Stomach (tissue), 9 donors: ENCODE data around the gene SKP1. TPM values are rescaled to one million over a fixed set of nuclear protein-coding genes. Genes with fewer than 3 reads are reported as not detected.

Experiments used
- DNase-seq, 2 donors: peaks; one replicate each; pipeline versions ENCODE4 v3.0.0 to v3.0.0-alpha.2; 2013 to 2019
- H3K27ac ChIP-seq, 5 donors: fragments of 200-600 bp in 4 of 5; sonication (generic) in 4 of 5; one replicate each; pipeline ENCODE4 v1.5.1; 2013 to 2019; ENCODE audit warnings: mild to moderate bottlenecking in 1 of 5, moderate library complexity in 1 of 5
- H3K27me3 ChIP-seq, 3 donors: fragments of 200-600 bp; sonication (generic); one replicate each; pipeline ENCODE4 v1.5.1; 2017 to 2019; ENCODE audit warnings: mixed run types in 1 of 3
- H3K36me3 ChIP-seq, 4 donors: fragments of 200-600 bp; sonication (generic); 1 replicate in 3 of 4; 2 replicates in 1 of 4; pipeline ENCODE4 v1.5.1; 2016 to 2019
- H3K4me1 ChIP-seq, 4 donors: fragments of 200-600 bp; sonication (generic); one replicate each; pipeline ENCODE4 v1.5.1; 2016 to 2019
- H3K4me3 ChIP-seq, 4 donors: fragments of 200-600 bp; sonication (generic) in 3 of 4; one replicate each; pipeline ENCODE4 v1.5.1; 2016 to 2019; ENCODE audit warnings: mild to moderate bottlenecking in 1 of 4
- H3K9me3 ChIP-seq, 4 donors: fragments of 200-600 bp; sonication (generic); one replicate each; pipeline ENCODE4 v1.5.1; 2016 to 2019
- EP300 ChIP-seq: sonication (generic); formaldehyde crosslinking; IDR thresholded peaks from one replicate; pipeline ENCODE4 v1.6.1; 2017; ENCODE audit warnings: antibody characterized with exemption
- POLR2A ChIP-seq, 4 donors: fragments of 450-650 bp; IDR thresholded peaks; one replicate each; pipeline ENCODE4 v1.6.1; 2016; ENCODE audit warnings: antibody characterized with exemption in 4 of 4, control low read depth in 2 of 4, mild to moderate bottlenecking in 1 of 4, moderate library complexity in 1 of 4
- POLR2AphosphoS5 ChIP-seq, 3 donors: sonication (generic); formaldehyde crosslinking; IDR thresholded peaks; one replicate each; pipeline ENCODE4 v1.6.1; 2016; ENCODE audit warnings: antibody characterized with exemption in 3 of 3
- WGBS, 5 donors: extraction: QIAGEN DNeasy Blood & Tissue Kit in 3 of 5; methylation state at CpG; one replicate each; pipeline versions ENCODE4 v1.1.5 to v1.1.7; 2013 to 2018; 5-methylcytosine and 5-hydroxymethylcytosine counted together
- intact Hi-C: fragments of 100-400 bp; cut with DNase I; formaldehyde crosslinking; loops from one replicate; pipeline ENCODE4 v1.15.1; 2023; ENCODE audit warnings: low total_unique reads
- polyA plus RNA-seq, 3 donors: library from polyadenylated mRNA; stranded (reverse); fragments of 200-250 nt; gene quantifications; one replicate each; pipeline ENCODE4 v1.2.3, GENCODE V29; 2013
- total RNA-seq, 5 donors: library from RNA; depleted of rRNA; stranded (reverse); fragments of >200 nt; gene quantifications; one replicate each; pipeline versions ENCODE4 v1.1.0 to v1.2.3, GENCODE V29; 2014 to 2016
- TF ChIP-seq, protein P1 (sequence below), 7 experiments: fragments of 450-650 bp in 4 of 7; fragments of 200-600 bp in 3 of 7; sonication (generic) in 3 of 7; IDR thresholded peaks; one replicate each; pipeline ENCODE4 v1.5.1; 2016 to 2019; ENCODE audit warnings: antibody characterized with exemption in 7 of 7, control low read depth in 2 of 7, mild to moderate bottlenecking in 1 of 7
- donor health status: healthy with polysubstance abuse.
- donor health status: Bipolar disorder and iron deficiency.
- donor health status: healthy.

Gene SKP1
- total and polyA plus RNA-seq, 8 donors, result 18.1 to 590 (median 162) TPM

DNA sequence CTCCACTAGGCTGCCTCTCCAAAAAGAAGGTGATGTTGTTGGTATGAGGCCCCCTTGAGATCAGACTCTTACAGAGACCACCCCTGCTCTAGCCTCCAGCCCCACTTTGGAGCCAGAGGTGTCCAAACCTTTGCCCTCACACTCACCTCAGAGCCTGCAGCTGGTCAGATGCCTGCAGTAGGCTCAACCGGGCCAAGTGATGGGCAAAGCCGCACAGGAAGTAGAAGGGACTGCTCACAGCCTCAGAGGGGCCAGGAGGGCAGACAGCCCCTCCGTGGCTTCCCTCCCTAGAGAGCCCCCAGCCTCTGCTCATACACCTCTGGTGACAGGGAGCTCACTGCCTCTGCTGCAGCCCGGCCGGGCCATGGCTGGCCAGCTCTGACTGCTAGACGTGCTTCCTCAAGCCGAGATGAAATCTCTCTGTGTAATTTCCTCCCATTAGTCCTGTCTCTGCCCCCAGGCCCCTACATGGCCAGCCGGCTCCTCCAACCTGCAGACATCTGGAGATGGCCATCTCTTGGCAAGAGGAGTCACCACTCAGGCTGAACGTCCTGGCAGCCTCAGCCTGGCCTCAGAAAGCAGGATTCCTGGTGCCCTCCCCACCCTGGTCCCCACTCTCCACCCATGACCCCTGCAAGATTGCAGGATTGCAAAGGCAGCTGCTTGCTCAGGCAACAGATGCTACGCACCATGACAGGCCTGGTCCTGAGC, 69.6 kb downstream of the SKP1 start:
- H3K4me3 ChIP-seq, result no peak overlapping the region
- H3K27me3 ChIP-seq, result peaks cover 0 to 19% (median 0%) of the 10 kb centered on the region in 3 donors
- H3K4me1 ChIP-seq, result peaks cover 0 to 4% (median under 1%) of the 10 kb centered on the region in 4 donors
- no peak overlapping the region for H3K27ac ChIP-seq
- TF ChIP-seq EP300, result no peak
- H3K36me3 ChIP-seq, result no peaks in the 10 kb centered on the region
- DNase-seq, result no peak
- 75 to 85% (median 84%) methylated on average over 8 to 10 of the region's 10 CpGs for WGBS, 5 donors
- no peaks in the 10 kb centered on the region for H3K9me3 ChIP-seq
- intact Hi-C loops, result no loop called here

DNA sequence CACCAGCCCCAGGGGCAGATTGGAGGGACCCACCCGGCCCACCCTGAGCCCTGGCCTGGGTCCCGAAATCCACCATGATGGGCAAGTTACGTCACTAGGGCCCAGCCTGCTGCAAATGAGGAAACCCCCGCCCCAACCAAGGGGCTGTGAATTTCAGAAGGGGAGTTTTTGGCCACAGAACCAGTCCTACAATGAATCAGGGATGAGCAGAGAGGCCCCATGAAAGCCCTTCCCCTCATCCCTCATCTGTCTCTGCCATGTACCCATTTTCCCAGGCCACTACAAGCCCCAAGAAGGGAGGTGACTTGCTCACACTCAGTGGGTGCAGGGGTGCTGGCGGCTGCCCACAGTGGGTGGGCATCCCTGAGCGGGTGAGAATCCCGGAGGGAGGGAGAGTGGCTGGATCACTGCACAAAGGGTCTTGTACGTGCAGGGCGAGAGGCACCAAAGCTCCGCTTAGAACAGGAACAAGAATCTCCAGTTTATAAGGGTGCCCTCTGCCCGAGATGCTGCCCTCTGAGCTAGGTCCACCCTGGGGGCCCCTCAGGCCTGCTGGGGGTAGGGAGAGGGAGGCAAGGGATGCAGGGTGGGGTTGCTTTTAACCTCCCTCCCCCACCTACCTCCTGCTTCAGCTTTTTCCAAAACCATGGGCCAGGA, 72.6 kb downstream of the SKP1 start:
- 81 to 91% (median 86%) methylated on average over 9 to 11 of the region's 11 CpGs for WGBS, 5 donors
- Histone ChIP-seq H3K4me3 (no peak overlapping the region), H3K27ac (no peak overlapping the region), H3K27me3 (peaks cover 0 to 5% (median 0%) of the 10 kb centered on the region in 3 donors), H3K4me1 (peaks cover 0 to 26% (median 17%) of the 10 kb centered on the region in 4 donors), H3K36me3 (no peaks in the 10 kb centered on the region), H3K9me3 (no peaks in the 10 kb centered on the region)
- DNase-seq, result no peak
- no peak for TF ChIP-seq EP300
- no peak for TF ChIP-seq POLR2A (IDR thresholded peaks at IDR 0.05)
- intact Hi-C loops, result loop anchor here (5.0 kb wide), 1 partner anchor 33 kb away; no protein-coding TSS in a partner anchor

DNA sequence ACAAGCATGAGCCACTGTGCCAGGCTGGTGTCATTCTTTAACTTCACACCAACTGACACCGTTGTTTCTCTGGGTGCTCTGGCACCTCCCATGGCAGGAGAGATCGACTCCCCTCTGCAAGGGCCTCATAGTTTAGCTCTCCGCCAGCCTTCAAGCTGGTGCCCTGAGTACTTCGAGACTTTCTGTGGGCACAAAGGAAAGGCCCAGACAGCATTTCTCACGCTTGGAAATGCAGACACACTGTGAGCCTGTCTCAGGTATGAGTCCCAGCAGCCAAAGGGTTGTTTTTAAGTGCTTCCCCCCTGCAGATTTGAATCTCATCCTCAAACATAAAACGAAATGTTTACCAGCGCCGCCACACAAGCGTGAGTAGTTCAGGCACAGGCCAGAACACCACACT, 73.4 kb downstream of the SKP1 start:
- H3K27me3 ChIP-seq, result no peaks in the 10 kb centered on the region
- no peak for DNase-seq
- 55 to 75% (median 72%) methylated on average over 9 of the region's 9 CpGs for WGBS, 5 donors

DNA sequence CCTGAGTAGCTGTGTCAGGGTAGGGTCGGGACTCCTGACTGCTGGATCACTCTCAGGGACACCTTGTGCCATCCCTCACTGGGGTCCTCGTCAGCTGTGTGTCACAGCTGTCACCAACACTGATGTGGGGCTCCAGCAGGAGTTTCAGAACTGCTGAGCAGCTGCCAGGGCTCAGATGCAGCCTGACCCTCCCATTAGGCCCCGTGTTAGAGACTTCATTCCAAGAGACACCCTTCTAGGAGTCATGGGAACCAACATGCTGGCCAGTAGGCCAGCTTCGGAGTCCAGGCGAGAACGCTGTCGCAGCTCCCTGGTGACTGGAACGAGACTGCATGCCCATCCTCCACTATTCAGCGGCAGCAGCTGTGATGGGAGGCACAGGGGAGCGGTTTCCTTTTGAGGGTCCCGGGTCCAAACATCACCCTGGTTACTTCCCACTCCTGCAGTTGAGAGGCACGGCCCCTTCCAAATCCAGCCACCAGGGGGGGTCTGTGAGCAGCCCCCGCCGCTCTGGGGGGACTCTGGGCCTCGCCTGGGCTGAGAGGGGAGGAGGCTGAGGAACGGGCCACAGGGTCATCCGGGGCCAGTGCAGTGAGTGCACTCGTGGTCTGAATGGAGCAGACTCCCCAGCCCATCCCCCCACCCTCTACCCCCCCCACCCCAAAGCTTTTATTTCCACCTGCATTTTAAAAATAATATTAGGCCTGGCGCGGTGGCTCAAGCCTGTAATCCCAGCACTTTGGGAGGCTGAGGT, 74.9 kb downstream of the SKP1 start:
- Histone ChIP-seq H3K27ac (no peak overlapping the region), H3K36me3 (no peaks in the 10 kb centered on the region), H3K4me3 (no peak overlapping the region), H3K9me3 (no peaks in the 10 kb centered on the region), H3K27me3 (no peaks in the 10 kb centered on the region), H3K4me1 (peaks cover 0 to 33% (median 19%) of the 10 kb centered on the region in 4 donors)
- DNase-seq, result peak; percentile 67 to 76
- no peak for TF ChIP-seq POLR2A (IDR thresholded peaks at IDR 0.05)
- TF ChIP-seq, protein P1, sequence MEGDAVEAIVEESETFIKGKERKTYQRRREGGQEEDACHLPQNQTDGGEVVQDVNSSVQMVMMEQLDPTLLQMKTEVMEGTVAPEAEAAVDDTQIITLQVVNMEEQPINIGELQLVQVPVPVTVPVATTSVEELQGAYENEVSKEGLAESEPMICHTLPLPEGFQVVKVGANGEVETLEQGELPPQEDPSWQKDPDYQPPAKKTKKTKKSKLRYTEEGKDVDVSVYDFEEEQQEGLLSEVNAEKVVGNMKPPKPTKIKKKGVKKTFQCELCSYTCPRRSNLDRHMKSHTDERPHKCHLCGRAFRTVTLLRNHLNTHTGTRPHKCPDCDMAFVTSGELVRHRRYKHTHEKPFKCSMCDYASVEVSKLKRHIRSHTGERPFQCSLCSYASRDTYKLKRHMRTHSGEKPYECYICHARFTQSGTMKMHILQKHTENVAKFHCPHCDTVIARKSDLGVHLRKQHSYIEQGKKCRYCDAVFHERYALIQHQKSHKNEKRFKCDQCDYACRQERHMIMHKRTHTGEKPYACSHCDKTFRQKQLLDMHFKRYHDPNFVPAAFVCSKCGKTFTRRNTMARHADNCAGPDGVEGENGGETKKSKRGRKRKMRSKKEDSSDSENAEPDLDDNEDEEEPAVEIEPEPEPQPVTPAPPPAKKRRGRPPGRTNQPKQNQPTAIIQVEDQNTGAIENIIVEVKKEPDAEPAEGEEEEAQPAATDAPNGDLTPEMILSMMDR (IDR thresholded peaks at IDR 0.05), result peak in 5 of 7 experiments; percentile 29 to 89 (median 83)
- intact Hi-C loops, result loop anchor here (5.0 kb wide), 1 partner anchor 35 kb away; no protein-coding TSS in a partner anchor
- WGBS, 5 donors, result 33 to 43% (median 42%) methylated on average over 16 to 20 of the region's 20 CpGs

More for the DNA sequence above, 73.4 kb downstream of the SKP1 start:
- Histone ChIP-seq H3K4me1 (peaks cover 0 to 33% (median 19%) of the 10 kb centered on the region in 4 donors), H3K9me3 (no peaks in the 10 kb centered on the region), H3K4me3 (no peak overlapping the region), H3K27ac (no peak overlapping the region), H3K36me3 (no peaks in the 10 kb centered on the region)
- TF ChIP-seq POLR2AphosphoS5 (IDR thresholded peaks at IDR 0.05) (no peak), EP300 (no peak), POLR2A (IDR thresholded peaks at IDR 0.05) (no peak)
- TF ChIP-seq, protein P1 (IDR thresholded peaks at IDR 0.05), result no peak
- intact Hi-C loops, result loop anchor here (5.0 kb wide), 1 partner anchor 34 kb away; no protein-coding TSS in a partner anchor
